GM18511 (cell line): ENCODE measurements around the gene ZDHHC4.
A peak's percentile ranks its signal among the peaks of the same experiment; 100 is the strongest.
"Not testable (repeated sequence)": the region's sequence is repeated elsewhere in the genome, so short reads cannot be mapped to it uniquely, and the experiment has no call there.

Experiments used
- ATAC-seq: cut with Tn5 transposase; IDR thresholded peaks from one replicate; pipeline ENCODE4 v1.9.1; 2021; ENCODE audit warnings: mild to moderate bottlenecking, moderate library complexity; ENCODE audit not compliant: unreplicated experiment

Gene ZDHHC4

GRCh38 chr7:6631605-6632004 is 54.4 kb downstream of the ZDHHC4 start:
- ATAC-seq, result no peak

DNA sequence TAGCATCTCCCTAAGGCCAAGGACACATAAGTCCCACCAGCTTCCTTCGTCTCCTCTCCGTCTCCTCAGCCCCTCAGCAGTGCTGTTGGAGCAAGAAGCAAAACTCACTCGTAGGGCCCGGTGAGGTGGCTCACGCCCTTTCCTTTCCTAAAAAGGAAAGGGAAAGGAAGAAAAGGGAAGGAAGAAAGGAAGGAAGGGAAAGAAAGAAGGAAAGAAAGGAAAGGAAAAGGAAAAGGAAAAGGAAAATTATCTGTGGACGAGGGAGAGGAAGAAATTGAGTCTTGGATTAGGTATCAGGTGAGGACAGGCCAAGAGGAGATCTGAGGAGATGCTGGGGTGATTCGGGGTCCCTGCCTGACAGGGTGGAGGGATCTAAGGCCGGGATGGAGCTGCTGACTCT is 56.8 kb downstream of the ZDHHC4 start:
- no peak for ATAC-seq

DNA sequence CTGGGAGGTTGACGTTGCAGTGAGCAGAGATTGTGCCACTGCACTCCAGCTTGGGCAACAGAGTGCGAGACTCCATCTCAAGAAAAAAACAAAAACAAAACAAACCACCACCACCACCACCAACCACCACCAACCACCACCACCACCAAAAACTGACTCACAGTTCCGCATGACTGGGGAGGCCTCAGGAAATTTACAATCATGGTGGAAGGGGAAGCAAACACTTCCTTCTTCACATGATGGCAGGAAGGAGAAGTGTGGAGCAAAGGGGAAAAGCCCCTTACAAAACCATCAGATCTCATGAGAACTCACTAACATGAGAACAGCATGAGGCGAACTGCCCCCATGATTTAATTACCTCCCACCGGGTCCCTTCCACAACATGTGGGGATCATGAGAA is 57.7 kb downstream of the ZDHHC4 start:
- ATAC-seq, result not testable (repeated sequence)

- peak; percentile 72 for ATAC-seq
Observed at GRCh38 chr7:6636741-6637543, 59.7 kb downstream of the ZDHHC4 start, which contains the start of gene ZNF316. TSS of gene ZNF316 (plus strand) at chr7:6637318. CDS start at chr7:6642410, 5,092 bp downstream.

- peak; percentile 89 for ATAC-seq
Observed at GRCh38 chr7:6637544-6638229, 60.4 kb downstream of the ZDHHC4 start.
